ENCODE results near the gene STAC3.

The STAC3 gene

GRCh38 chr12:57223191-57224165 lies 27.5 kb downstream of the STAC3 start:
- ATAC-seq (ENCODE audit: insufficient read depth, low read depth) (no peak), DNase-seq (no peak)
- Histone ChIP-seq H3K4me1 (ENCODE audit: insufficient read depth, low read length) (peaks cover 10% of the 10 kb centered on the region), H3K27me3 (ENCODE audit: insufficient read depth, low read length, poor library complexity) (peaks cover 38% of the 10 kb centered on the region), H3K27ac (ENCODE audit: low read length) (no peak overlapping the region), H3K9me3 (ENCODE audit: insufficient read depth, low read length, severe bottlenecking) (no peaks in the 10 kb centered on the region), H2AFZ (ENCODE audit: low read depth, low read length) (no peak overlapping the region), H3K79me2 (ENCODE audit: insufficient read depth, low read length) (no peaks in the 10 kb centered on the region), H3K4me3 (ENCODE audit: low read depth in 1 of 2, low read length in 2 of 2) (no peak overlapping the region), H4K20me1 (ENCODE audit: insufficient read depth, low read length) (peaks cover 13% of the 10 kb centered on the region; the same call in 1 of the 2 replicates), H3K9ac (ENCODE audit: low read depth, low read length) (no peak overlapping the region), H3K4me2 (ENCODE audit: insufficient read depth, low read length) (no peak overlapping the region), H3K36me3 (ENCODE audit: insufficient read depth, low read length) (no peaks in the 10 kb centered on the region)
- no peak for TF ChIP-seq CTCF (IDR thresholded peaks at IDR 0.05; ENCODE audit: borderline replicate concordance, extremely low read depth, low read length, poor library complexity, severe bottlenecking)
- no peak for TF ChIP-seq EZH2 (IDR thresholded peaks at IDR 0.05; ENCODE audit: borderline replicate concordance, low read depth, low read length, severe bottlenecking)

- no peak overlapping the region for H3K4me2 ChIP-seq (ENCODE audit: insufficient read depth, low read length)
- H4K20me1 ChIP-seq (ENCODE audit: insufficient read depth, low read length) = peaks cover 13% of the 10 kb centered on the region; the same call in 1 of the 2 replicates
- H3K36me3 ChIP-seq (ENCODE audit: insufficient read depth, low read length) = no peaks in the 10 kb centered on the region
- DNase-seq = no peak
- H3K27ac ChIP-seq (ENCODE audit: low read length) = no peak overlapping the region
- no peaks in the 10 kb centered on the region for H3K79me2 ChIP-seq (ENCODE audit: insufficient read depth, low read length)
- peaks cover 7% of the 10 kb centered on the region for H3K4me1 ChIP-seq (ENCODE audit: insufficient read depth, low read length)
- peaks cover 43% of the 10 kb centered on the region for H3K27me3 ChIP-seq (ENCODE audit: insufficient read depth, low read length, poor library complexity)
- H3K9me3 ChIP-seq (ENCODE audit: insufficient read depth, low read length, severe bottlenecking) = no peaks in the 10 kb centered on the region
- TF ChIP-seq EZH2 (IDR thresholded peaks at IDR 0.05; ENCODE audit: borderline replicate concordance, low read depth, low read length, severe bottlenecking) (no peak), CTCF (IDR thresholded peaks at IDR 0.05; ENCODE audit: borderline replicate concordance, extremely low read depth, low read length, poor library complexity, severe bottlenecking) (no peak)
- H3K4me3 ChIP-seq (ENCODE audit: low read depth in 1 of 2, low read length in 2 of 2) = no peak overlapping the region
- no peak overlapping the region for H2AFZ ChIP-seq (ENCODE audit: low read depth, low read length)
- no peak for ATAC-seq (ENCODE audit: insufficient read depth, low read depth)
- no peak overlapping the region for H3K9ac ChIP-seq (ENCODE audit: low read depth, low read length)
Measured at GRCh38 chr12:57222286-57223190, 28.4 kb downstream of the STAC3 start.

- peaks cover 13% of the 10 kb centered on the region; the same call in 1 of the 2 replicates for H4K20me1 ChIP-seq (ENCODE audit: insufficient read depth, low read length)
- peaks cover 43% of the 10 kb centered on the region for H3K27me3 ChIP-seq (ENCODE audit: insufficient read depth, low read length, poor library complexity)
- no peaks in the 10 kb centered on the region for H3K36me3 ChIP-seq (ENCODE audit: insufficient read depth, low read length)
- H3K4me1 ChIP-seq (ENCODE audit: insufficient read depth, low read length) = peaks cover 7% of the 10 kb centered on the region
- H3K9me3 ChIP-seq (ENCODE audit: insufficient read depth, low read length, severe bottlenecking) = no peaks in the 10 kb centered on the region
- H3K4me3 ChIP-seq (ENCODE audit: low read depth in 1 of 2, low read length in 2 of 2) = no peak overlapping the region
- H3K79me2 ChIP-seq (ENCODE audit: insufficient read depth, low read length) = no peaks in the 10 kb centered on the region
- ATAC-seq (ENCODE audit: insufficient read depth, low read depth) (no peak), DNase-seq (no peak)
- no peak overlapping the region for H2AFZ ChIP-seq (ENCODE audit: low read depth, low read length)
- no peak for TF ChIP-seq EZH2 (IDR thresholded peaks at IDR 0.05; ENCODE audit: borderline replicate concordance, low read depth, low read length, severe bottlenecking)
- TF ChIP-seq CTCF (IDR thresholded peaks at IDR 0.05; ENCODE audit: borderline replicate concordance, extremely low read depth, low read length, poor library complexity, severe bottlenecking) = no peak
- no peak overlapping the region for H3K9ac ChIP-seq (ENCODE audit: low read depth, low read length)
- no peak overlapping the region for H3K4me2 ChIP-seq (ENCODE audit: insufficient read depth, low read length)
- H3K27ac ChIP-seq (ENCODE audit: low read length) = no peak overlapping the region
Measured at GRCh38 chr12:57221169-57221917, 29.6 kb downstream of the STAC3 start.
